ENCODE measurements around the gene CDC73. TPM values are rescaled to one million over a fixed set of nuclear protein-coding genes. Genes with fewer than 3 reads are reported as not detected.

The CDC73 gene
- total RNA-seq, 1 experiment from 2014 or later: 62.5 TPM

DNA sequence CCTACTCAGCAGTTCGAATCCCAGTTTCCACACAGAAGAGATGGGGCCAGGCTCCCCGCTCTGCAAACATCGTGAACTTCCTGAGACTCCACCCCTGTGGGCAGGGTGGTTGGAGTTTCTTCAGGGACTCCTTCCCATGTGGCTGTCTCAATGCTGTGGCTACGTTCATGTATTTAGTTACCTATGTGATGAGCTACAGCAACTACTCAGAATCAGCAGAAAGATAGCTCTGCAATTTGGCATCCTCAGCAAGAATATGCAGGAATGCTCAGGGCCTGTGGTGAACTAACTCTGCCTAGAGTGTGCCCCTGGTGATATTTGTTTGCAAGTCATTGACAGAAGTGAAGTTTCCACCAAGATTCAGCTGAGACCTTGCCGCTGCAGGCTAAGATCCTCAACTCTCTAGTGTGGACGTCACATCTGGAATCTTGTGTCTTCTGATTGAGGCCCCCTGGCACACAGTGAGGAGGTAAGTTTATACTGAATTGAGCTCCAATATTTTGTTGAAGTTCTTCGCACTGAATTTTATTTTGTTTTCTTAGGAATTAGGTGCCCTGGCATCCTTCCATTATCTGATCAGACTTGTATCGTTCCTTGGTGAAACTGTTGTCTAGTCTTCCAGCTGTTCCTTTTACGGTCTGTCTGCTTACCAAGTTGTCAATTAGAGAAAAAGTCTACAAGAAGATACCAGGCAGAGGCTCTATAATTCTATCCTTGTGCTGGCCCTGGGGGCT, 8.4 kb upstream of the CDC73 start:
- H3K27ac ChIP-seq (ENCODE audit: insufficient read length, low read depth, low read length): no peak overlapping the region
- WGBS (ENCODE audit: extremely low coverage, insufficient read length, low lambda C conversion rate): no CpG with 5 or more reads among the region's 9 CpGs
- no peak overlapping the region for H2BK12ac ChIP-seq (ENCODE audit: insufficient read length, low read depth, low read length)
- peaks cover 28 to 31% of the 10 kb centered on the region in 2 experiments for H3K4me1 Mint-ChIP-seq
- no peaks in the 10 kb centered on the region for H3K9me3 Mint-ChIP-seq
- H3K4me3 Mint-ChIP-seq: peak overlapping the region in 1 of 2 experiments; percentile 54; a peak in 3 of 5 replicates
- no peak overlapping the region for H3K9ac ChIP-seq (ENCODE audit: extremely low read depth, insufficient read length, low read length)
- no peak overlapping the region for H3K4ac ChIP-seq (ENCODE audit: low read depth, low read length)
- no peaks in the 10 kb centered on the region; the same call in 1 of the 2 replicates for H3K27me3 Mint-ChIP-seq (ENCODE audit: low read depth)
- H3K56ac ChIP-seq (ENCODE audit: insufficient read length, low read depth, low read length): no peak overlapping the region
- H3K9me3 ChIP-seq (ENCODE audit: control insufficient read depth, low read depth, low read length): no peaks in the 10 kb centered on the region
- no peak overlapping the region for H2AFZ ChIP-seq (ENCODE audit: low read length)
- no peak overlapping the region for H3K23ac ChIP-seq (ENCODE audit: insufficient read length, low read depth, low read length)
- H4K20me1 ChIP-seq (ENCODE audit: control insufficient read depth, insufficient read depth, insufficient read length): no peaks in the 10 kb centered on the region
- no peaks in the 10 kb centered on the region for H3K23me2 ChIP-seq (ENCODE audit: insufficient read length, low read depth, low read length, poor library complexity, severe bottlenecking)
- TF ChIP-seq, protein P1, sequence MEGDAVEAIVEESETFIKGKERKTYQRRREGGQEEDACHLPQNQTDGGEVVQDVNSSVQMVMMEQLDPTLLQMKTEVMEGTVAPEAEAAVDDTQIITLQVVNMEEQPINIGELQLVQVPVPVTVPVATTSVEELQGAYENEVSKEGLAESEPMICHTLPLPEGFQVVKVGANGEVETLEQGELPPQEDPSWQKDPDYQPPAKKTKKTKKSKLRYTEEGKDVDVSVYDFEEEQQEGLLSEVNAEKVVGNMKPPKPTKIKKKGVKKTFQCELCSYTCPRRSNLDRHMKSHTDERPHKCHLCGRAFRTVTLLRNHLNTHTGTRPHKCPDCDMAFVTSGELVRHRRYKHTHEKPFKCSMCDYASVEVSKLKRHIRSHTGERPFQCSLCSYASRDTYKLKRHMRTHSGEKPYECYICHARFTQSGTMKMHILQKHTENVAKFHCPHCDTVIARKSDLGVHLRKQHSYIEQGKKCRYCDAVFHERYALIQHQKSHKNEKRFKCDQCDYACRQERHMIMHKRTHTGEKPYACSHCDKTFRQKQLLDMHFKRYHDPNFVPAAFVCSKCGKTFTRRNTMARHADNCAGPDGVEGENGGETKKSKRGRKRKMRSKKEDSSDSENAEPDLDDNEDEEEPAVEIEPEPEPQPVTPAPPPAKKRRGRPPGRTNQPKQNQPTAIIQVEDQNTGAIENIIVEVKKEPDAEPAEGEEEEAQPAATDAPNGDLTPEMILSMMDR (conservative IDR thresholded peaks at IDR 0.05): no peak
- no peak overlapping the region for H2BK120ac ChIP-seq (ENCODE audit: low read depth, low read length, poor library complexity, severe bottlenecking)
- H2BK15ac ChIP-seq (ENCODE audit: low read depth, low read length): no peak overlapping the region
- no peak overlapping the region for H3T11ph ChIP-seq (ENCODE audit: low read length)
- H3K18ac ChIP-seq (ENCODE audit: insufficient read length, low read depth, low read length): no peak overlapping the region
- no peak overlapping the region for H3K14ac ChIP-seq (ENCODE audit: insufficient read depth, low read length)
- H3K79me1 ChIP-seq (ENCODE audit: insufficient read depth, low read depth, low read length, poor library complexity, severe bottlenecking): no peaks in the 10 kb centered on the region
- peaks cover 7% of the 10 kb centered on the region; the same call in 1 of the 2 replicates for H3K4me1 ChIP-seq (ENCODE audit: insufficient read depth, low read length)
- no peaks in the 10 kb centered on the region for H3K27me3 ChIP-seq (ENCODE audit: insufficient read depth, low read length)
- H2BK5ac ChIP-seq (ENCODE audit: insufficient read length, low read length): no peak overlapping the region
- H3K79me2 ChIP-seq (ENCODE audit: insufficient read depth, low read length): no peaks in the 10 kb centered on the region
- peak overlapping the region; percentile 4 for H3K4me2 ChIP-seq (ENCODE audit: insufficient read depth, insufficient read length, low read length)
- peak overlapping the region in 2 of 3 experiments; percentile 11 to 80; a peak in 4 of 7 replicates for H3K27ac Mint-ChIP-seq
- no peak overlapping the region for H4K8ac ChIP-seq (replicated peaks; ENCODE audit: insufficient read length, low read depth, low read length)
- H4K5ac ChIP-seq (ENCODE audit: insufficient read length, low read depth, low read length): no peak overlapping the region
- H4K91ac ChIP-seq (ENCODE audit: insufficient read length, low read depth, low read length): no peak overlapping the region
- no peak overlapping the region for H2BK20ac ChIP-seq (ENCODE audit: low read depth, low read length, poor library complexity, severe bottlenecking)
- DNase-seq: peak; percentile 61
- no peaks in the 10 kb centered on the region for H3K36me3 Mint-ChIP-seq (ENCODE audit: insufficient read depth in 1 of 3, low read depth in 3 of 3)
- no peak overlapping the region for H2AK5ac ChIP-seq (ENCODE audit: insufficient read length, low read length)

Data from H9 (cell line).